Esophagus squamous epithelium (tissue), 4 donors: Measurements from ENCODE around the gene CTTNBP2.

Source experiments
- CTCF ChIP-seq, 6 experiments: fragments of 450-650 bp in 4 of 6; fragments of 200-600 bp in 2 of 6; sonication (generic) in 2 of 6; IDR thresholded peaks; one replicate each; pipeline ENCODE4 v1.5.1; 2016 to 2019; ENCODE audit warnings: antibody characterized with exemption in 6 of 6, mild to moderate bottlenecking in 4 of 6, moderate library complexity in 4 of 6
- POLR2A ChIP-seq, 4 donors: fragments of 450-650 bp; IDR thresholded peaks; one replicate each; pipeline ENCODE4 v1.6.1; 2017; ENCODE audit warnings: antibody characterized with exemption in 4 of 4, mild to moderate bottlenecking in 4 of 4, moderate library complexity in 3 of 4

DNA sequence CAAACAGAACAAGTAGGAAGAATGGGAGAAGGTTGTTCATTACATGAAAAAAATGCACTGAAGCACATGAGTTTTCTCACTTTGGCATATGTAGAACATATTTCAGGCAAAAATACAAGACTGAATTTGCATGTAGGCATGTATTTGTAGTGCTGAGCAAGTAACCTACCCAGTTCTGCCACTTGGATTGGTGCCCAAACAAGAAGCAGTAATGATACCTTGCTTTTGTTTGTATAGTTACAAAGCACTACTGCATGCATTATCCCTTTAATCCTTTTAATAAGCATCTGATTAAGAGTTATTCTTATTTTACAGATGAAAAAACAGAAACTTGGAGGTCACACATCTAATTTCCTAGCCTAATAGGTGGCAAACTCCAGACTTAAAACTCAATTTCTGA, 23.1 kb upstream of the CTTNBP2 start:
- TF ChIP-seq CTCF (IDR thresholded peaks at IDR 0.05) (no peak), POLR2A (IDR thresholded peaks at IDR 0.05) (no peak)
